ENCODE measurements around the gene RBM47. TPM values are rescaled to one million over a fixed set of nuclear protein-coding genes. Genes with fewer than 3 reads are reported as not detected.

The RBM47 gene
- total RNA-seq (10 to 100 TPM; 25.7 to 59.6 (median 41.6) TPM), polyA plus RNA-seq (10 to 100 TPM; 12.3 to 18.0 TPM)

- H3K9me3 ChIP-seq = no peaks in the 10 kb centered on the region
- WGBS, 2 donors = 0 to 1% methylated on average over 53 of the region's 53 CpGs
- H3K4me3 ChIP-seq = peak within 1 kb of the TSS; percentile 36 to 79 (median 54)
- FAIRE-seq = no peak
- peak; percentile 87 to 92 (median 90) for ATAC-seq
- peak; percentile 85 to 93 (median 90) for DNase-seq
- H3K27ac ChIP-seq = peak within 1 kb of the TSS; percentile 84 to 99 (median 95)
- intact Hi-C loops (cut with DNase I) = no loop called here
- no peaks in the 10 kb centered on the region for H3K27me3 ChIP-seq
- H3K4me1 ChIP-seq = peaks cover 5 to 18% (median 11%) of the 10 kb centered on the region in 3 donors
- no peaks in the 10 kb centered on the region for H3K36me3 ChIP-seq
- no peak for TF ChIP-seq CTCF (IDR thresholded peaks at IDR 0.05)
Observed at GRCh38 chr4:40629401-40630334, at the start of gene RBM47. TSS of gene RBM47 (minus strand) at chr4:40629864. CDS start at chr4:40438893, 190,971 bp downstream.

- H3K4me3 ChIP-seq = no peak overlapping the region
- ATAC-seq (no peak), DNase-seq (no peak), FAIRE-seq (no peak)
- no peak for TF ChIP-seq CTCF (IDR thresholded peaks at IDR 0.05)
- no peaks in the 10 kb centered on the region for H3K4me1 ChIP-seq
- H3K27ac ChIP-seq = no peak overlapping the region
- no peaks in the 10 kb centered on the region for H3K27me3 ChIP-seq
- intact Hi-C loops (cut with DNase I) = no loop called here
- no peaks in the 10 kb centered on the region for H3K36me3 ChIP-seq
- H3K9me3 ChIP-seq = no peaks in the 10 kb centered on the region
- 81 to 89% methylated on average over 6 of the region's 6 CpGs for WGBS, 2 donors
Observed at GRCh38 chr4:40678421-40678820, 48.8 kb upstream of the RBM47 start.

GRCh38 chr4:40675166-40675565, 45.5 kb upstream of the RBM47 start:
- Histone ChIP-seq H3K4me3 (no peak overlapping the region), H3K9me3 (no peaks in the 10 kb centered on the region), H3K27me3 (no peaks in the 10 kb centered on the region), H3K36me3 (no peaks in the 10 kb centered on the region), H3K27ac (no peak overlapping the region), H3K4me1 (no peaks in the 10 kb centered on the region)
- intact Hi-C loops (cut with DNase I) = no loop called here
- WGBS, 2 donors = 81 to 88% methylated on average over 6 of the region's 6 CpGs
- ATAC-seq = no peak
- no peak for FAIRE-seq
- DNase-seq = no peak
- no peak for TF ChIP-seq CTCF (IDR thresholded peaks at IDR 0.05)

- DNase-seq (no peak), FAIRE-seq (no peak), ATAC-seq (peak in 3 of 4 donors; percentile 46 to 85 (median 79))
- WGBS, 2 donors = 75 to 76% methylated on average over 15 of the region's 15 CpGs
- Histone ChIP-seq H3K36me3 (no peaks in the 10 kb centered on the region), H3K9me3 (no peaks in the 10 kb centered on the region), H3K27ac (no peak overlapping the region), H3K4me3 (no peak overlapping the region), H3K27me3 (no peaks in the 10 kb centered on the region), H3K4me1 (no peaks in the 10 kb centered on the region)
- intact Hi-C loops (cut with DNase I) = no loop called here
- no peak for TF ChIP-seq CTCF (IDR thresholded peaks at IDR 0.05)
Observed at GRCh38 chr4:40672528-40673522, 43.2 kb upstream of the RBM47 start.

Measured in pancreas (tissue), 10 donors.